OCI-M2 (cell line): ENCODE measurements around the gene IL17RA.

ENCODE experiments used
- DNase-seq: peaks from one replicate; lab custom pipeline; 2025; ENCODE audit not compliant: unreplicated experiment; lab: John Stamatoyannopoulos, UW

The IL17RA gene

GRCh38 chr22:17152340-17152739 lies 67.5 kb downstream of the IL17RA start:
- no peak for DNase-seq

DNA sequence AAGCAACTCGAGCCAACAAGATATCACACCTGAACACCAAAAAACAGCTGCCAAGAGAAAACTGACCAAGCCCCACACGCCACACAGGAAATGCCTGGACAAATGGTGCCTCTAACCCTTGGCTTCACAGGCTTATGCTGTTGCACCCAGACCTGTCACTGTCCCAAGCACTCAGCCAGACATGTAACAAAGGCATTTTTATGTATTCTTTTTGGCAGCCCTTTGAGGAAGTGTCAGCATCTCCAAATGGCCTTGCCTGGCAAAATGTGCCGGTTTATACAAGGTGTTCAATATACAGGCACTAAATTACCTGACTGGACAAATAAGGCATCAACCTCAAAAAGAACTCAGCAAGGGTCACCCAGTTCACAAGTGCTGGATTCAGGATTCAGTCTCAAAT lies 68.2 kb downstream of the IL17RA start:
- DNase-seq: no peak

- no peak for DNase-seq
Measured at GRCh38 chr22:17155941-17156340, 71.1 kb downstream of the IL17RA start.

DNA sequence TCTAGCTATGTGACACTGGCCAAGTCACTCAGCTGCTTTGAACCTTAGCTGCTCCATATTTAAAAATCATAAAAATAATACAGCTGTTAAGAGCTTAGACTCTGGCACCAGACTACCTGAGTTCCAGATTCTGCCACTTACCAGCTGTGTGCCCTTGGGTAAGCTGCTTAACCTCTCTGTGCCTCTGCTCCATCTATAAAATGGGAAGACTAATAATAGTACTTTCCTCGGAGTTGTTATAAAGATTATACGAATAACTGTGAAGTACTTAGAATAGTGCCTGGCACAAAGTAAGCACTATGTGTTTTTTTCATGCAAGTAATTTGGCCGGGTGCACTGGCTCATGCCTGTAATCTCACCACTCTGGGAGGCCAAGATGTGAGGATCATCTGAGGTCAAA lies 72.9 kb downstream of the IL17RA start:
- DNase-seq: no peak

DNA sequence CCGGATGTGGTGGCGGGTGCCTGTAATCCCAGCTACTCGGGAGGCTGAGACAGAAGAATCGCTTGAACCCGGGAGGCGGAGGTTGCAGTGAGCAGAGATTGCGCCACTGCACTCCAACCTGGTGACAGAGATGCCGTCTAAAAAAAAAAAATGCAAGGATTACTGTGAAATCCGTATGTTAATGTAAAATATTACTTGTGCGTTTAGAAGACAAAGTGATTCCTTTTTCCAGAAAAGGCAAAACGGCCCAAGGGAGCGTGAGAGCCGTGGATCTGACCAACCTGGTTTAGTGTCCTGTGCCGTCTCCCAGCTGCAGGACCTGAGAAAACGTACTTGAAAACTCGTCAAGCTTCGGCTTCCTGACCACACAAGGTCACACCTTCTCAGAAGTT lies 73.4 kb downstream of the IL17RA start:
- DNase-seq: no peak

DNA sequence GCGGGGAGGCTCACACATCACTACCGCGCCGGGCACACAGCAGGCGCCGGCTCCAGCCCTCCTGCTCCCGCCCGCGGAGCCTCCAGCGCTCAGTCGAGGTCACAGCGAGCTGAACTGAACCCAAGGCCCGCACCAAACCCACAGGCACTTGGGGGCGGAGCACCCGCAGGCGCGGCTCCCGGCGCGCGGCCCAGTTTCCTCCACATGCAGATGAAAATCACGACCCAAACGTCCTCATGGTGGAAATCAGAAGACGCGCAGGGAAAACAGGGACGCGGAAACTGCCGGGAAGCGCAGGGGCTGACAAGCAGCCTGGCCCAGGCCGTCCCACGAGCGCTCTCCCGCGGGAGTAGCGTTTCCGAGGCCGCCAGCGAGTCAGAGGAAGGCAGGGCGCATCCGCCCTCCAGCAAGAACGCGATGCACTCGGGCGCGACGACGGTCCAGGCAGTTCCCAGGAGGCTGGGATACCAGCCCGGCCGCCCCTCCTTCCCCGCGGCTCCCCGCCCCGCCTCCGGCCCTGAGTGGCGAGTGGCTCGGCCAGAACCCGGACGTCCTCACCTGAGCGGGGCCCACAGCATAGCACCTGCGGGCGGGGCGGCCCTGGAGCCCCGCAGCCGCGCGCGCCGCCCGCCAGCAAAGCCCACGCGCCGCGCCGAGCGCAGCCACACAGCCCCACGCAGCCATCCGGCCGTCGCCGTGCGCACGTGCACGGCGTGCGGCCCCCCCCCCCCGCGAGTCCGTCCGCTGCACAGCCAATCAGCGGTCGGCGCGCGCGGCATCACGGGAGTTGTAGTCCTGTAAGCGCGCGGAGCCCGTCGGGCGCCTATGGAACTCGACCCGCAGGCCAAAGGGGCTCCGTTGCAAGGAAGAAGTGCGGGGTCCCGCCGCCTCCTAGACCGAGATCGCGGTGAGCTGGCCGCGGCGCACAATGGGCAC lies 74.0 kb downstream of the IL17RA start, which contains the start of gene HDHD5:
Gene HDHD5, minus strand, starts transcription at position 710 of the 936 bp plus-strand sequence. Its CDS starts 26 bp downstream, at position 684.
- DNase-seq: no peak

DNA sequence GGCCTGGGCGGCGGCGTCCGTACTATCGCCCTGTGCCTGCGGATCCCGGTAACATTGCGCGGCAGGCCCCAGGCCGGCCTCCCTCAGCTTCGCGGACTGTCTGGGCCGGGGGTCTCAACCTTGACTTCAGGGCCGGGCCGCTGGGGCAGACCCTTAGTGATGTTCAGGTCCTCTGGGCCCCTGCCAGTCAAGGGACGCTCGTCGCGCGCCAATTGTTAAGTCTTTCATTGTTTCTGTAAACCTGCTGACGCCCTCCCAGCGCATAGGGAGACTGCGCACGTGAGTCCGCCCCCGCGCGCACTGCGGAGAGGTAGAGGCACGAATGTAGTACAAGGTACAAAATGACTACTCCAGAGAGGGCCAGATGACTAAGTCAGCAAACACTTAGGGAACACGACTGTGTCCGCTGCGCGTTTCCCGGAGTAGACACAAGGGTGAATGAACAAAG lies 74.7 kb downstream of the IL17RA start:
- DNase-seq: no peak

- no peak for DNase-seq
Measured at GRCh38 chr22:17161991-17162390, 77.2 kb downstream of the IL17RA start.

- no peak for DNase-seq
Measured at GRCh38 chr22:17162731-17163130, 77.9 kb downstream of the IL17RA start.

DNA sequence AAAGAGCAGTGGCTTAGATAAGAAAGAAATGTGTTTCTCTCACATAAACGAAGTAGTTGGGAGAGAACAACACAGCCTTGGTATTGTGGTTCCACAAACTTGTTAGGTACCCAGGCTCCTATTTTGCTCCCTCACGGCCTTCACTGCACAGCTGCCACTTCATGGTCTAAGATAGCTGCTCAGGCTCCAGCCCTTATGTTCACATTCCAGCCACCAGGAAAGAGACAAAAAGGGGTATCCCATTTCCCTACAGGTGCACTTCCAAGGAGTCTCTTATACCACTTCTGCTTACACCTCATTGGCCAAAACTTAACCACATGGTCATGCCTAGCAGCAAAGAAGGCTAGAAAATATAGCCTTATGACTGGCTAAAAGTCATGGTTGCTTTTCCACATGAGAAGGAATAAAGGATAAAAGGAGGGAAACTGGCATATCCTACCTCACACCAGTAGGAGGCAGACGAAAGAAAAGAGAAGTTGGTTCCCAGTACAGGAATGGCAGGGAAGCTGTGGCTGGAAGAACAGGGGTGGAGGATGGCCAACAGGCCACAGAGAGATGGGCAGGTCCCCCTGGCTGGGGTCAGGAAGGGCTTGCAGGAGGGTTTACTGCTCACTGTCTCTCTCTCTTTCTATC lies 79.7 kb downstream of the IL17RA start:
- no peak for DNase-seq
